Retinal pigment epithelial cell (primary cell): ENCODE results near the gene MACROH2A1.

ENCODE experiments used
- DNase-seq: peaks from one replicate; pipeline ENCODE4 v3.0.0-alpha.2; 2010; ENCODE audit warnings: low read depth
- H3K4me3 ChIP-seq: 2 replicates; pipeline ENCODE4 v1.5.1; 2011; ENCODE audit warnings: mild to moderate bottlenecking, low read length, control low read depth, moderate library complexity
- TF ChIP-seq, protein P1 (sequence below): conservative IDR thresholded peaks from 2 replicates; pipeline ENCODE4 v1.5.1; 2011; ENCODE audit warnings: low read depth, low read length, control low read depth, inconsistent platforms

MACROH2A1 gene

GRCh38 chr5:135332519-135333150, 66.4 kb downstream of the MACROH2A1 start:
- DNase-seq = peak; percentile 24
- no peak overlapping the region for H3K4me3 ChIP-seq
- TF ChIP-seq, protein P1, sequence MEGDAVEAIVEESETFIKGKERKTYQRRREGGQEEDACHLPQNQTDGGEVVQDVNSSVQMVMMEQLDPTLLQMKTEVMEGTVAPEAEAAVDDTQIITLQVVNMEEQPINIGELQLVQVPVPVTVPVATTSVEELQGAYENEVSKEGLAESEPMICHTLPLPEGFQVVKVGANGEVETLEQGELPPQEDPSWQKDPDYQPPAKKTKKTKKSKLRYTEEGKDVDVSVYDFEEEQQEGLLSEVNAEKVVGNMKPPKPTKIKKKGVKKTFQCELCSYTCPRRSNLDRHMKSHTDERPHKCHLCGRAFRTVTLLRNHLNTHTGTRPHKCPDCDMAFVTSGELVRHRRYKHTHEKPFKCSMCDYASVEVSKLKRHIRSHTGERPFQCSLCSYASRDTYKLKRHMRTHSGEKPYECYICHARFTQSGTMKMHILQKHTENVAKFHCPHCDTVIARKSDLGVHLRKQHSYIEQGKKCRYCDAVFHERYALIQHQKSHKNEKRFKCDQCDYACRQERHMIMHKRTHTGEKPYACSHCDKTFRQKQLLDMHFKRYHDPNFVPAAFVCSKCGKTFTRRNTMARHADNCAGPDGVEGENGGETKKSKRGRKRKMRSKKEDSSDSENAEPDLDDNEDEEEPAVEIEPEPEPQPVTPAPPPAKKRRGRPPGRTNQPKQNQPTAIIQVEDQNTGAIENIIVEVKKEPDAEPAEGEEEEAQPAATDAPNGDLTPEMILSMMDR = peak; percentile 55

- no peak overlapping the region for H3K4me3 ChIP-seq
- DNase-seq = no peak
- TF ChIP-seq, protein P1 = no peak
Measured at GRCh38 chr5:135331612-135332011, 67.4 kb downstream of the MACROH2A1 start.

DNA sequence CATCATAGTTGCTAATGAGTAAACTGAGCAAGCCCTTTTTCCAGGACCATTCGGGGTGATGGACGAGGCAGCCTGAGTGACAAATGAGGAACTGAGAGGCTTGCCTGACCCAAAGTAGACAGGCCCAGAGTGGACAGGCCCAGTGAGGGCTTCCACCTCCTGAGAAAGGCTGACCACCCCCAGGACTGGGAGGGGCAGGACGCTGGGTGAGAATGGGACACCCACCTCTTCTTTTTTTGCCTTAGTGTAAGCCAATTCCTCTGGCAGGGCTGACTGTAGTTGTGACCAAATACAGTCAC, 68.3 kb downstream of the MACROH2A1 start:
- DNase-seq = no peak
- no peak overlapping the region for H3K4me3 ChIP-seq
- TF ChIP-seq, protein P1 = no peak

GRCh38 chr5:135329913-135330797, 68.9 kb downstream of the MACROH2A1 start:
- TF ChIP-seq, protein P1 = no peak
- no peak overlapping the region for H3K4me3 ChIP-seq
- DNase-seq = no peak

- TF ChIP-seq, protein P1 = no peak
- no peak overlapping the region for H3K4me3 ChIP-seq
- DNase-seq = no peak
Measured at GRCh38 chr5:135329066-135329912, 69.7 kb downstream of the MACROH2A1 start.

DNA sequence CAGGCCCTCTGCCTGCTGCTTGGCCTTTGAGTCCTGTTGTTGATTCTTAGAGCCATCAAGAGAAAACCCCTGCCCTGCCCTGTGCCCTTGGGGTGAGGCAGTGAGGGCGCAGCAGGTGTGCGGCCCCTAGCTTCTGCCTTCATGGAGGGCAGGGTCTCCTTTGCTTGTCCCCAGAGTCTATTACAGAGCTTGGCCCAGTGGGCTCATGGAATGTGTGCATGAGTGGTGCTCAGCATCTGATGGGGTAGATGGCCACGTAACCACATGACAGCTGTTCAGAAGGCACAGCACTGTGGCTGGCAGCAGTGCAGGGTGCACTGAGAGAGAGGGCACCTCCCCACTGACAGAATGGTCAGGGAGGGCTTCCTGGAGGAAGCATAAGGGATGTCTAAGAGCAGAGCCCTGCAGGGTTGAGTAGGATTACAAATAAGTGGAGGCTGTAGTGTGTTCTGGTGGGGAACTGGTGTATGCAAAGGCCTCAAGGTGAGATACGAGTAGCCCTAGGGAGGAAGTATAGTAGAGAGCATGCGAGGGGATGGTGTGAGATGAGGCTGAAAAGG, 70.8 kb downstream of the MACROH2A1 start:
- TF ChIP-seq, protein P1 = no peak
- H3K4me3 ChIP-seq = no peak overlapping the region
- no peak for DNase-seq
